Cardiac muscle cell (in vitro differentiated cells and primary cell): ENCODE data around the gene FBXO27. TPM values are rescaled to one million over a fixed set of nuclear protein-coding genes. Genes with fewer than 3 reads are reported as not detected.
A peak's percentile ranks its signal among the peaks of the same experiment; 100 is the strongest.

Source experiments
- DNase-seq, 2 donors: peaks; one replicate each; pipeline versions ENCODE4 v3.0.0 to v3.0.0-alpha.2; 2010 to 2017; ENCODE audit warnings: low read depth in 1 of 2, low spot score in 1 of 2
- H3K27ac ChIP-seq: fragments of 200-600 bp; sonication (generic); 2 replicates; pipeline ENCODE4 v1.5.1; 2016
- H3K27me3 ChIP-seq: fragments of 200-600 bp; sonication (generic); 2 replicates; pipeline ENCODE4 v1.6.0; 2016; ENCODE audit warnings: control low read depth
- H3K36me3 ChIP-seq: fragments of 200-600 bp; sonication (generic); 2 replicates; pipeline ENCODE4 v1.5.1; 2016; ENCODE audit warnings: control low read depth
- H3K4me1 ChIP-seq: fragments of 200-600 bp; sonication (generic); 2 replicates; pipeline ENCODE4 v1.8.1; 2017; ENCODE audit warnings: low read depth, mild to moderate bottlenecking, mixed run types
- H3K4me3 ChIP-seq: fragments of 200-600 bp; sonication (generic); 2 replicates; pipeline ENCODE4 v1.5.1; 2016; ENCODE audit warnings: mild to moderate bottlenecking
- H3K9me3 ChIP-seq: fragments of 200-600 bp; sonication (generic); 2 replicates; pipeline ENCODE4 v1.5.1; 2017; ENCODE audit warnings: low read depth, mild to moderate bottlenecking, control low read depth
- CTCF ChIP-seq: IDR thresholded peaks from 2 replicates; pipeline ENCODE4 v1.5.1; 2012; ENCODE audit warnings: low read depth, mild to moderate bottlenecking, low read length
- polyA plus RNA-seq: library from polyadenylated mRNA; unstranded; fragments of >200 nt; fragmentation: Nextera tagmentation; extraction: Ambion mirVana; gene quantifications from 2 replicates; pipeline ENCODE4 v1.2.1, GENCODE V29; 2016
- total RNA-seq: library from RNA; depleted of rRNA; stranded (reverse); fragments of >200 nt; gene quantifications from 2 replicates; pipeline ENCODE4 v1.2.3, GENCODE V29; 2016

The FBXO27 gene
- total RNA-seq, result 17.8 and 21.0 TPM in 2 replicates
- polyA plus RNA-seq, result 9.1 and 13.4 TPM in 2 replicates

GRCh38 chr19:39032063-39032918, at the start of gene FBXO27:
TSS of gene FBXO27 (minus strand) at chr19:39032549. CDS start at chr19:39032227, 322 bp downstream.
- Histone ChIP-seq H3K9me3 (no peaks in the 10 kb centered on the region), H3K36me3 (no peaks in the 10 kb centered on the region), H3K4me3 (peak within 1 kb of the TSS; percentile 51), H3K27me3 (no peaks in the 10 kb centered on the region), H3K27ac (peak within 1 kb of the TSS; percentile 75), H3K4me1 (peaks cover 4% of the 10 kb centered on the region)
- DNase-seq, result peak; percentile 3 to 6
- TF ChIP-seq CTCF, result no peak

DNA sequence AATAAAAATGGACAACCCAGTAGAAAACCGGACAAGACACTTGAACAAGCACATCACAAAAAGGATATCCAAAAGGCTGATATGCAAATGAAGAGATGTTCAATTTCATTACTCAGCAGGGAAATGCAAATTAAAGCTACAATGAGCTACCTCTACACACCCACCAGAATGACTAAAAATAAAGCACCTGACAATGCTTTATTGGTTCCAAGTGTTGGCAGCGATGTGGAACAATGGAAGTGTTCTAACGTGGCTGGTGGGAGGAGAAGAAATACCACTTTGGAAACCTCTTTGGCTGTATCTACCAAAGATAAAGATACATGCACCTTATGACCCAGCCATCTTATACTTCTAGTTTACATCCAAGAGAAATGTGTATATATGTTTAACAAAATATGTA, 48.1 kb upstream of the FBXO27 start:
- no peak overlapping the region for H3K27ac ChIP-seq
- no peaks in the 10 kb centered on the region for H3K9me3 ChIP-seq
- no peak for TF ChIP-seq CTCF
- no peak overlapping the region for H3K4me3 ChIP-seq
- peaks cover 73% of the 10 kb centered on the region for H3K27me3 ChIP-seq
- DNase-seq, result no peak
- no peaks in the 10 kb centered on the region for H3K4me1 ChIP-seq
- no peaks in the 10 kb centered on the region for H3K36me3 ChIP-seq

DNA sequence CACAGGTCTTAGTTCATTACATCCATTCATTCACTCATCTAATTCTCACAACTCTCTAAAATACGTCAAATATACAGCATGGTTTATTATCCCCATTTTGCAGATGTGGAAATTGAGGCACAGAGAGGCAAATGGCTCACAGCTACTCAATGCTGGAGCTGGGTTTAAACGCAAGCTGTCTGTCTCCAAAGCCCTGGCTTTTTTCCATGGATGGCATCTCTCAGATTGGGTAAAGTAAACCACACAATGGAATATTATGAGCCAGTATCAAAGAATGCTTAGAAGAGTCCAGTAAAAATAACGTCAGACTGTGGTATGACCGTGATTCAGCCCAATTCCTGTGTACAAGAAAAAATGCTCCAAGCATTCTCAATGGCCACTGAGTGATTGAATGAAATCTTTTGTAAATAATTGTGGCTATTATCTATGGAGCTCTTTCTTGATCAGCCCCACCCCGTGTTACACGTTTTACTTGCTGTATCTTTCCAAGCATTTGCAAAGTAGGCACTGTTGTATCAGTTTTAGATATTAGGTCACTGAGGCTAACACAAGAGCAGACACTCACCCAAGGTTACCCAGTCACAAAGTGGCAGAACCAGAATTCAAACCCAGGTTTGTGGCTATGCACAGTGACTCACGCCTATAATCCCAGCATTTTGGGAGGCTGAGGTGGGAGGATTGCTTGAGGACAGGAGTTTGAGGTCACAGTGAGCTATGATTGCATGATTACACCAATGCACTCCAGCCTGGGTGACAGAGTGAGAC, 46.3 kb upstream of the FBXO27 start:
- Histone ChIP-seq H3K4me1 (no peaks in the 10 kb centered on the region), H3K9me3 (no peaks in the 10 kb centered on the region), H3K36me3 (no peaks in the 10 kb centered on the region), H3K27me3 (peaks cover 55% of the 10 kb centered on the region), H3K27ac (no peak overlapping the region), H3K4me3 (no peak overlapping the region)
- no peak for TF ChIP-seq CTCF
- DNase-seq, result peak in 1 of 2 donors; percentile 91

DNA sequence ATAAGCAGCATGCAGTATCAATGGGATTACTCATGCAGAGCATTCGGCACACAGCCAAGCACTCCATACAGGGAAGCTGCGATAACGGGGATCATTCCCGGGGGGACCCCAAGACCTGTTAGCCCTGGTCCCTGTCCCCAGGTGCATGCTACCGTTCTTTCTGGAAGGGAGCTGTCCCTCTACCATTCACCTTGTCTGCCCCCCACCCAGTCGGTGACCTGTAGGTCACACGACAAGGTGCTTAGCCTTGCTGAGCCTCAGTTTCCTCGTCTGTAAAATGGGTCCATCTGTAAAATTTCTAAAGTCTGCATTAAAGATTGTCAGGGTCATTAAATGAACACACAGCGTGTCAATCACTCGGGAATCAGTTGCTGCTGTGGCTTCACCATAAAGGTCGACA, 45.0 kb upstream of the FBXO27 start:
- Histone ChIP-seq H3K27ac (no peak overlapping the region), H3K36me3 (no peaks in the 10 kb centered on the region), H3K9me3 (no peaks in the 10 kb centered on the region), H3K4me3 (no peak overlapping the region), H3K27me3 (peaks cover 42% of the 10 kb centered on the region), H3K4me1 (no peaks in the 10 kb centered on the region)
- DNase-seq, result no peak
- TF ChIP-seq CTCF, result no peak

DNA sequence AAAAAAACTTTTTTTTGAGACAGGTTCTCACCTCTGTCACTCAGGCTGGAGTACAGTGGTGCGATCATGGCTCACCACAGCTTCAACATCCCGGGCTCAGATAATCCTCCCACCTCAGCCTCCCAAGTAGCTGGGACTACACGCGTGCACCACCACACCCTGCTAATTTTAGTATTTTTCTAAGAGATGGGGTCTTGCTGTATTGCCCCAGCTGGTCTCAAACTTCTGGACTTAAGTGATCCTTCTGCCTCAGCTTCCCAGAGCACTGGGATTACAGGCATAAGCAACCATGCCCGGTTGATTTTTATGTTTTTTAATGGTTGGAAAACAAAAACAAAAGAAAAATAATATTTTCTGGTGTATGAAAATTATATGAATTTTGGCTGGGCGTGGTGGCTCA, 42.6 kb upstream of the FBXO27 start:
- DNase-seq, result no peak
- H3K9me3 ChIP-seq, result no peaks in the 10 kb centered on the region
- no peaks in the 10 kb centered on the region for H3K36me3 ChIP-seq
- H3K4me1 ChIP-seq, result no peaks in the 10 kb centered on the region
- no peak for TF ChIP-seq CTCF
- H3K27me3 ChIP-seq, result peaks cover 19% of the 10 kb centered on the region
- H3K27ac ChIP-seq, result no peak overlapping the region
- H3K4me3 ChIP-seq, result no peak overlapping the region
